Measurements from ENCODE around the gene GMPR2. TPM values are rescaled to one million over a fixed set of nuclear protein-coding genes. Genes with fewer than 3 reads are reported as not detected.

Gene GMPR2
- total and polyA plus RNA-seq, 2 of the 4 experiments (the other 2 are of a cell fraction): 63.7 to 92.5 TPM

DNA sequence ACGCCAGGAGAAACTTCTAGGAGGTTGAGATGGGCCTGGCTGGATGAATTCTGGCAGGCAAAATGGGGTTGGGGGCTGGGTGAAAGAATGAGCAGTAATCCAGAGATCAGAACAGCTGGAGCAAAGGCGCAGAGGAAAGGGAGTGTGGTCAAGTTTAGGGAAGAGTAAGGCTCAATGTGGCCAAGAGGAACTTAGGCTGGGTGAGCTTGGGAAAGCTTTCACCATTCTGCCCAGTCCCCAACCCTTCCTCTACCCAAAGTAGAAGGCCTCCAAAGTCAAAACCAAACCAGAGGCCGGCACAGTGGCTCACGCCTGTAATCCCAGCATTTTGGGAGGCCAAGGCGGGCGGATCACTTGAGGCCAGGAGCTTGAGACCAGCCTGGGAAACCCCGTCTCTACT is 48.9 kb downstream of the GMPR2 start:
- no peak overlapping the region for H3K14ac ChIP-seq (replicated peaks; ENCODE audit: low read depth, low read length)
- H3K36me3 ChIP-seq (ENCODE audit: control insufficient read depth, insufficient read depth, low read length): no peaks in the 10 kb centered on the region
- ChIA-PET CTCF (no interaction called here), POLR2A (ENCODE audit: unreplicated experiment) (no interaction called here)
- H2BK120ac ChIP-seq (ENCODE audit: low read depth, low read length): no peak overlapping the region
- intact Hi-C loops (cut with micrococcal nuclease): no loop called here
- H3K79me1 ChIP-seq (ENCODE audit: low read depth in 1 of 2, low read length in 2 of 2): peaks cover 0 to 11% of the 10 kb centered on the region in 2 experiments
- ATAC-seq (ENCODE audit: low read depth) (no peak), DNase-seq (no peak)
- no peaks in the 10 kb centered on the region; the same call in 1 of the 2 replicates for H3K9me1 ChIP-seq (ENCODE audit: insufficient read depth, low read length)
- no peak overlapping the region for H3K9ac ChIP-seq (ENCODE audit: low read depth, low read length)
- H4K20me1 ChIP-seq (ENCODE audit: insufficient read depth, low read length): no peaks in the 10 kb centered on the region; the same call in 1 of the 2 replicates
- no peak overlapping the region for H2BK20ac ChIP-seq (ENCODE audit: low read depth, low read length)
- no peak overlapping the region for H2AK5ac ChIP-seq (ENCODE audit: low read depth, low read length)
- no peak overlapping the region for H3K56ac ChIP-seq (ENCODE audit: extremely low read depth, insufficient read depth, low read length)
- H3K27ac ChIP-seq (ENCODE audit: insufficient read depth, low read length): no peak overlapping the region
- 89% methylated on average over 3 of the region's 7 CpGs; no CpG with 5 or more reads in 1 of the 2 experiments for WGBS, 2 experiments (ENCODE audit: extremely low coverage in 2 of 2, insufficient read length in 1 of 2)
- no peak overlapping the region for H2BK15ac ChIP-seq (ENCODE audit: low read depth, low read length)
- H3K18ac ChIP-seq (ENCODE audit: low read depth, low read length): no peak overlapping the region
- H3K27me3 ChIP-seq (ENCODE audit: control insufficient read depth, insufficient read depth, low read length): no peaks in the 10 kb centered on the region
- no peak overlapping the region for H3K4me2 ChIP-seq (ENCODE audit: low read depth, low read length)
- dilution Hi-C loops (cut with HindIII; ENCODE audit: low sequenced_read_pairs, unreplicated experiment): no loop called here
- no peak overlapping the region for H3K23ac ChIP-seq (ENCODE audit: low read depth, low read length)
- no peak overlapping the region for H3K4me3 ChIP-seq (ENCODE audit: insufficient read depth, low read depth, low read length)
- no peaks in the 10 kb centered on the region; the same call in 1 of the 2 replicates for H3K4me1 ChIP-seq (ENCODE audit: control insufficient read depth, insufficient read depth, low read length)
- H4K91ac ChIP-seq (ENCODE audit: insufficient read depth, low read depth, low read length): no peak overlapping the region
- no peak overlapping the region for H2AFZ ChIP-seq (replicated peaks; ENCODE audit: low read length, poor library complexity)
- no peaks in the 10 kb centered on the region for H3K9me3 ChIP-seq (ENCODE audit: control insufficient read depth, insufficient read depth, low read length)
- H3K4ac ChIP-seq (ENCODE audit: low read depth, low read length): no peak overlapping the region
- in situ Hi-C loops (cut with MboI; ENCODE audit: low sequenced_read_pairs): no loop called here
- TF ChIP-seq NFE2L2 (IDR thresholded peaks at IDR 0.05; ENCODE audit: low read depth, low read length): no peak
- TF ChIP-seq CEBPB (IDR thresholded peaks at IDR 0.05; ENCODE audit: low read depth, low read length): no peak
- TF ChIP-seq FOS (IDR thresholded peaks at IDR 0.05; ENCODE audit: low read depth, low read length): no peak
- TF ChIP-seq POLR2A (IDR thresholded peaks at IDR 0.05; ENCODE audit: low read depth, low read length): no peak
- TF ChIP-seq RFX5 (IDR thresholded peaks at IDR 0.05; ENCODE audit: low read depth, low read length): no peak
- TF ChIP-seq, protein P1, sequence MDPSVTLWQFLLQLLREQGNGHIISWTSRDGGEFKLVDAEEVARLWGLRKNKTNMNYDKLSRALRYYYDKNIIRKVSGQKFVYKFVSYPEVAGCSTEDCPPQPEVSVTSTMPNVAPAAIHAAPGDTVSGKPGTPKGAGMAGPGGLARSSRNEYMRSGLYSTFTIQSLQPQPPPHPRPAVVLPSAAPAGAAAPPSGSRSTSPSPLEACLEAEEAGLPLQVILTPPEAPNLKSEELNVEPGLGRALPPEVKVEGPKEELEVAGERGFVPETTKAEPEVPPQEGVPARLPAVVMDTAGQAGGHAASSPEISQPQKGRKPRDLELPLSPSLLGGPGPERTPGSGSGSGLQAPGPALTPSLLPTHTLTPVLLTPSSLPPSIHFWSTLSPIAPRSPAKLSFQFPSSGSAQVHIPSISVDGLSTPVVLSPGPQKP (IDR thresholded peaks at IDR 0.05; ENCODE audit: borderline replicate concordance, low read depth, low read length): no peak
- TF ChIP-seq MAZ (IDR thresholded peaks at IDR 0.05; ENCODE audit: borderline replicate concordance, low read depth, low read length): no peak
- TF ChIP-seq RCOR1 (IDR thresholded peaks at IDR 0.05; ENCODE audit: insufficient replicate concordance, low read length): no peak
- no peak for TF ChIP-seq MAFK (IDR thresholded peaks at IDR 0.05; ENCODE audit: low read depth, low read length)
- TF ChIP-seq, protein P2, sequence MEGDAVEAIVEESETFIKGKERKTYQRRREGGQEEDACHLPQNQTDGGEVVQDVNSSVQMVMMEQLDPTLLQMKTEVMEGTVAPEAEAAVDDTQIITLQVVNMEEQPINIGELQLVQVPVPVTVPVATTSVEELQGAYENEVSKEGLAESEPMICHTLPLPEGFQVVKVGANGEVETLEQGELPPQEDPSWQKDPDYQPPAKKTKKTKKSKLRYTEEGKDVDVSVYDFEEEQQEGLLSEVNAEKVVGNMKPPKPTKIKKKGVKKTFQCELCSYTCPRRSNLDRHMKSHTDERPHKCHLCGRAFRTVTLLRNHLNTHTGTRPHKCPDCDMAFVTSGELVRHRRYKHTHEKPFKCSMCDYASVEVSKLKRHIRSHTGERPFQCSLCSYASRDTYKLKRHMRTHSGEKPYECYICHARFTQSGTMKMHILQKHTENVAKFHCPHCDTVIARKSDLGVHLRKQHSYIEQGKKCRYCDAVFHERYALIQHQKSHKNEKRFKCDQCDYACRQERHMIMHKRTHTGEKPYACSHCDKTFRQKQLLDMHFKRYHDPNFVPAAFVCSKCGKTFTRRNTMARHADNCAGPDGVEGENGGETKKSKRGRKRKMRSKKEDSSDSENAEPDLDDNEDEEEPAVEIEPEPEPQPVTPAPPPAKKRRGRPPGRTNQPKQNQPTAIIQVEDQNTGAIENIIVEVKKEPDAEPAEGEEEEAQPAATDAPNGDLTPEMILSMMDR (conservative IDR thresholded peaks at IDR 0.05; ENCODE audit: low read depth, low read length): no peak
- BruUV-seq (replicated peaks): no TSS peak
- no peak overlapping the region for H2BK5ac ChIP-seq (ENCODE audit: low read depth, low read length, poor library complexity, severe bottlenecking)
- H2AK9ac ChIP-seq (replicated peaks; ENCODE audit: low read depth, low read length, poor library complexity): no peak overlapping the region
- H4K5ac ChIP-seq (ENCODE audit: low read depth, low read length): no peak overlapping the region
- H4K8ac ChIP-seq (ENCODE audit: low read depth in 2 of 2, low read length in 2 of 2): no peak overlapping the region

Measured in IMR-90 (cell line).